ENCODE results near the gene CARD18.

DNA sequence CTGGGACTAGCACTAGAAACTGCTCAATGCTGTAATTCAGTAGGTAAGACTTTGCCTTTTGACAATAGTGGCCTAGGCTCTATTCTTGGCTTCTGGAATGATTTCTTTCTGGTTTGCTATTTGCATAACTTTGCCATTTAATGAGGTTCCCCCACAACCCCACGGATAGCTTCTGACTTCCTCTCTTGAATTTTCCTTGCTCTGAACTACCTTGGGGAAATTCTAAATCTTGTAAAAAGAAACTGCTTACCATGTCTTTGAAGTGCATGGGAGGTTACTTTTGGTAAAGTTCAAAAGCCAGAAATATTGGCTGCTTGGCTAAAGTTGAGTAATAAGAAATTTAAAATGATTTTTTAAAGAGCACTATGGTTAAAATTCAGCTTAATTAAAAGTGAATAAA, 35.3 kb downstream of the CARD18 start:
- TF ChIP-seq, protein P1, sequence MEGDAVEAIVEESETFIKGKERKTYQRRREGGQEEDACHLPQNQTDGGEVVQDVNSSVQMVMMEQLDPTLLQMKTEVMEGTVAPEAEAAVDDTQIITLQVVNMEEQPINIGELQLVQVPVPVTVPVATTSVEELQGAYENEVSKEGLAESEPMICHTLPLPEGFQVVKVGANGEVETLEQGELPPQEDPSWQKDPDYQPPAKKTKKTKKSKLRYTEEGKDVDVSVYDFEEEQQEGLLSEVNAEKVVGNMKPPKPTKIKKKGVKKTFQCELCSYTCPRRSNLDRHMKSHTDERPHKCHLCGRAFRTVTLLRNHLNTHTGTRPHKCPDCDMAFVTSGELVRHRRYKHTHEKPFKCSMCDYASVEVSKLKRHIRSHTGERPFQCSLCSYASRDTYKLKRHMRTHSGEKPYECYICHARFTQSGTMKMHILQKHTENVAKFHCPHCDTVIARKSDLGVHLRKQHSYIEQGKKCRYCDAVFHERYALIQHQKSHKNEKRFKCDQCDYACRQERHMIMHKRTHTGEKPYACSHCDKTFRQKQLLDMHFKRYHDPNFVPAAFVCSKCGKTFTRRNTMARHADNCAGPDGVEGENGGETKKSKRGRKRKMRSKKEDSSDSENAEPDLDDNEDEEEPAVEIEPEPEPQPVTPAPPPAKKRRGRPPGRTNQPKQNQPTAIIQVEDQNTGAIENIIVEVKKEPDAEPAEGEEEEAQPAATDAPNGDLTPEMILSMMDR (IDR thresholded peaks at IDR 0.05 in 4 of 5, conservative IDR thresholded peaks at IDR 0.05 in 1 of 5), result no peak
- TF ChIP-seq POLR2A (IDR thresholded peaks at IDR 0.05), result no peak
